Myometrial cell (primary cell): ENCODE results near the gene KCNH3. TPM values are rescaled to one million over a fixed set of nuclear protein-coding genes. Genes with fewer than 3 reads are reported as not detected.

Experiments
- total RNA-seq: library from RNA; depleted of rRNA; stranded (reverse); fragments of >200 nt; gene quantifications from 2 replicates; pipeline ENCODE4 v1.2.3, GENCODE V29; 2015

The KCNH3 gene, protein sequence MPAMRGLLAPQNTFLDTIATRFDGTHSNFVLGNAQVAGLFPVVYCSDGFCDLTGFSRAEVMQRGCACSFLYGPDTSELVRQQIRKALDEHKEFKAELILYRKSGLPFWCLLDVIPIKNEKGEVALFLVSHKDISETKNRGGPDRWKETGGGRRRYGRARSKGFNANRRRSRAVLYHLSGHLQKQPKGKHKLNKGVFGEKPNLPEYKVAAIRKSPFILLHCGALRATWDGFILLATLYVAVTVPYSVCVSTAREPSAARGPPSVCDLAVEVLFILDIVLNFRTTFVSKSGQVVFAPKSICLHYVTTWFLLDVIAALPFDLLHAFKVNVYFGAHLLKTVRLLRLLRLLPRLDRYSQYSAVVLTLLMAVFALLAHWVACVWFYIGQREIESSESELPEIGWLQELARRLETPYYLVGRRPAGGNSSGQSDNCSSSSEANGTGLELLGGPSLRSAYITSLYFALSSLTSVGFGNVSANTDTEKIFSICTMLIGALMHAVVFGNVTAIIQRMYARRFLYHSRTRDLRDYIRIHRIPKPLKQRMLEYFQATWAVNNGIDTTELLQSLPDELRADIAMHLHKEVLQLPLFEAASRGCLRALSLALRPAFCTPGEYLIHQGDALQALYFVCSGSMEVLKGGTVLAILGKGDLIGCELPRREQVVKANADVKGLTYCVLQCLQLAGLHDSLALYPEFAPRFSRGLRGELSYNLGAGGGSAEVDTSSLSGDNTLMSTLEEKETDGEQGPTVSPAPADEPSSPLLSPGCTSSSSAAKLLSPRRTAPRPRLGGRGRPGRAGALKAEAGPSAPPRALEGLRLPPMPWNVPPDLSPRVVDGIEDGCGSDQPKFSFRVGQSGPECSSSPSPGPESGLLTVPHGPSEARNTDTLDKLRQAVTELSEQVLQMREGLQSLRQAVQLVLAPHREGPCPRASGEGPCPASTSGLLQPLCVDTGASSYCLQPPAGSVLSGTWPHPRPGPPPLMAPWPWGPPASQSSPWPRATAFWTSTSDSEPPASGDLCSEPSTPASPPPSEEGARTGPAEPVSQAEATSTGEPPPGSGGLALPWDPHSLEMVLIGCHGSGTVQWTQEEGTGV
- total RNA-seq, result 0.29 and 0.35 TPM in 2 replicates

GRCh38 chr12:49538510-49539403 lies at the start of gene KCNH3:
TSS of gene KCNH3 (plus strand) at chr12:49539030. CDS start at chr12:49539417, 387 bp downstream.

DNA sequence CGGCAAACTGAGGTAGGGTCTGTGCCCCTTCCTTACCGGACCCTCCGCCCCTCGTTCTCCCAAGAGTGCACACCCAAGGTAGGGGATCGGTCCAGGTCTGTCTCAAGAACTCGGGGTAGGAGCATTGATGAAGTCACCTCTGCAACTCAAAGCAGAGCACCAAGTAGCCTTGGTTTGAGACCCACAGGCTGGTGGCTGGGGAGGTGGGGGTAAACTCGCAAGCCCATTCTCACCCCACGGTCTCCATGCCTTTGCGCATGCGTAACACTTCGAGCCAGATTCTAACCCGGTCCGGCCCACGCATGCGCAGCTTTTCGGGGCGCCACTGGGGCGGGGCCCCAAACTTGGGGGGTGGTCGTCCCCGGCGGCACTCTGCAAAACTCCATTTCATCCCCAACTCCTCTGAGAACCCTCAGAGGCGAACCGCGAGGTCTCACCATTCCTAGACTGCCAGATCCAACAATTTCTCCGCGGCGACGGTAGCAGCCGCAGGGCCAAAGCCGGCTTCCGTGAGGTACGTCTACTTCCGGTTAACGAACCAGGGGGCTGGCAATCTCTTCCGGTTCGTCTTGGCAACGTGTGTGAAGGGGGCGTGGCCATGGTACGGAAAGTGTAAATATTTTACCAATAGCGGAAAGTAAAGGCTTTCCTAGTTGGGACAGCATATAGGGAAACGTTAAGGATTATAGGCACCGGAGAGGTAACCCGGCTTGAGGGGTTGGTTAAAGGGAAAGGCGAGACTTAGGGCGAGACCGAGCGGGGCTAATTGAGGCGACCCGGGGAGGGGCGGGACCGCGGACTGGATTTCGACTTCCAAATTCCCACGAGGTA lies 29.0 kb downstream of the KCNH3 start, which contains the start of gene MCRS1:
TSS of gene MCRS1 (minus strand) at position 532 of the 831 bp plus-strand sequence. CDS start 1,411 bp downstream, outside the sequence.

DNA sequence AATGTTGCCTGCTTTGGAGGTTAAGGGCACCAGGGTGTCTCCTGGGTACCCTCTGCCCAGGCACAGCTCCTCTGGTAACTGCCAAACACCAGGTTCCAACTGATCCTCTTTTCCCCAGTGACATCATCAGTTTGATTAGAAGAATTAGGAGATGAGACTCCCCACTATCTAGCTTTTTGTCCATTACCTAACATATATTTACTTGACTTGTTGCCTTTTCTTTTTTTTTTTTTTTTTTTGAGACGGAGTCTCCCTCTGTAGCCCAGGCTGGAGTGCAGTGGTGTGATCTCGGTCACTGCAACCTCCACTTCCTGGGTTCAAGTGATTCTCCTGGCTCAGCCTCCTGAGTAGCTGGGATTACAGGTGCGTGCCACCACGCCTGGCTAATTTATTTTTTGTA lies 66.7 kb downstream of the KCNH3 start, which contains the start of gene FAM186B:
TSS of gene FAM186B (minus strand) at position 101 of the 400 bp plus-strand sequence. CDS start 162 bp downstream, outside the sequence.

Other genes starting within 250 kb of the KCNH3 start
- gene PRPH, start 243.9 kb upstream of the KCNH3 start, total RNA-seq, result not detected in 2 replicates
- gene TROAP, start 215.8 kb upstream of the KCNH3 start, total RNA-seq, result 24.2 and 25.2 TPM in 2 replicates
- 0.58 and 0.89 TPM in 2 replicates for gene C1QL4, start 201.8 kb upstream of the KCNH3 start, total RNA-seq
- gene DNAJC22, start 192.1 kb upstream of the KCNH3 start, total RNA-seq, result 11.9 and 12.7 TPM in 2 replicates
- gene SPATS2, start 171.6 kb upstream of the KCNH3 start, total RNA-seq, result 36.6 and 39.5 TPM in 2 replicates
- gene MCRS1, start 29.1 kb downstream of the KCNH3 start, total RNA-seq, result 67.2 and 91.1 TPM in 2 replicates
- not detected in 2 replicates for gene FAM186B, start 66.6 kb downstream of the KCNH3 start, total RNA-seq
- gene PRPF40B, start 84.5 kb downstream of the KCNH3 start, total RNA-seq, result 6.9 and 10.8 TPM in 2 replicates
- 18.2 and 18.3 TPM in 2 replicates for gene FMNL3, start 168.4 kb downstream of the KCNH3 start, total RNA-seq
- 530 and 567 TPM in 2 replicates for gene TMBIM6, start 202.5 kb downstream of the KCNH3 start, total RNA-seq